MCF 10A (cell line): Measurements from ENCODE around the gene FLRT1. TPM values are rescaled to one million over a fixed set of nuclear protein-coding genes. Genes with fewer than 3 reads are reported as not detected.

Experiments
- BruUV-seq: library from RNA; stranded (reverse); fragments of 400-500 nt; replicated peaks from 2 replicates; lab custom pipeline; 2021; lab: Mats Ljungman, UMichigan
- CTCF ChIA-PET: fragments of 300-600 bp; sonication (Branson Sonifier 250); formaldehyde crosslinking; extraction: SDS; loops from one replicate; lab custom pipeline; 2021; ENCODE audit warnings: antibody characterized with exemption, inconsistent platforms; lab: Yijun Ruan, JAX
- POLR2A ChIA-PET: fragments of 300-600, 350-650 bp; sonication (Branson Sonifier 250); formaldehyde crosslinking; extraction: SDS; loops from one replicate; lab custom pipeline; 2020; ENCODE audit warnings: antibody characterized with exemption, inconsistent platforms; lab: Yijun Ruan, JAX
- DNase-seq: peaks from one replicate; pipeline ENCODE4 v3.0.0-alpha.2; 2018; ENCODE audit not compliant: unreplicated experiment
- H3K27ac Mint-ChIP-seq: one replicate; pipeline ENCODE4 v1.8.0; 2022; ENCODE audit warnings: mild to moderate bottlenecking, low read depth, mixed read lengths; ENCODE audit not compliant: unreplicated experiment
- H3K27me3 Mint-ChIP-seq: one replicate; pipeline ENCODE4 v1.8.0; 2022; ENCODE audit warnings: mixed read lengths; ENCODE audit not compliant: insufficient read depth, unreplicated experiment
- H3K36me3 Mint-ChIP-seq: one replicate; pipeline ENCODE4 v1.8.0; 2022; ENCODE audit warnings: mild to moderate bottlenecking, moderate library complexity, mixed read lengths; ENCODE audit not compliant: insufficient read depth, unreplicated experiment
- H3K4me1 Mint-ChIP-seq: one replicate; pipeline ENCODE4 v1.8.0; 2022; ENCODE audit warnings: mixed read lengths; ENCODE audit not compliant: insufficient read depth, unreplicated experiment
- H3K4me3 Mint-ChIP-seq: one replicate; pipeline ENCODE4 v1.8.0; 2022; ENCODE audit warnings: mild to moderate bottlenecking, moderate library complexity, mixed read lengths; ENCODE audit not compliant: unreplicated experiment
- H3K9me3 Mint-ChIP-seq: one replicate; pipeline ENCODE4 v1.8.0; 2022; ENCODE audit warnings: mixed read lengths; ENCODE audit not compliant: unreplicated experiment
- intact Hi-C: fragments of 100-400 bp; cut with micrococcal nuclease; formaldehyde crosslinking; loops from 2 replicates; pipeline ENCODE4 v1.14.1; 2022
- total RNA-seq: library from RNA; stranded (reverse); gene quantifications from 2 replicates; pipeline ENCODE4 v1.2.3, GENCODE V29; 2022
- TF ChIP-seq, protein P1 (sequence below): fragments of 200-600 bp; IDR thresholded peaks from one replicate; pipeline ENCODE4 v1.8.0; 2022; ENCODE audit warnings: antibody characterized with exemption, mild to moderate bottlenecking; ENCODE audit not compliant: unreplicated experiment

FLRT1 gene
- total RNA-seq, 1 experiment from 2014 or later: 2.7 TPM

GRCh38 chr11:64023712-64024710, 11.7 kb upstream of the FLRT1 start:
- Mint-ChIP-seq H3K9me3 (no peaks in the 10 kb centered on the region), H3K4me1 (no peaks in the 10 kb centered on the region), H3K27ac (no peak overlapping the region), H3K27me3 (peaks cover 15% of the 10 kb centered on the region), H3K4me3 (no peak overlapping the region), H3K36me3 (no peaks in the 10 kb centered on the region)
- TF ChIP-seq, protein P1, sequence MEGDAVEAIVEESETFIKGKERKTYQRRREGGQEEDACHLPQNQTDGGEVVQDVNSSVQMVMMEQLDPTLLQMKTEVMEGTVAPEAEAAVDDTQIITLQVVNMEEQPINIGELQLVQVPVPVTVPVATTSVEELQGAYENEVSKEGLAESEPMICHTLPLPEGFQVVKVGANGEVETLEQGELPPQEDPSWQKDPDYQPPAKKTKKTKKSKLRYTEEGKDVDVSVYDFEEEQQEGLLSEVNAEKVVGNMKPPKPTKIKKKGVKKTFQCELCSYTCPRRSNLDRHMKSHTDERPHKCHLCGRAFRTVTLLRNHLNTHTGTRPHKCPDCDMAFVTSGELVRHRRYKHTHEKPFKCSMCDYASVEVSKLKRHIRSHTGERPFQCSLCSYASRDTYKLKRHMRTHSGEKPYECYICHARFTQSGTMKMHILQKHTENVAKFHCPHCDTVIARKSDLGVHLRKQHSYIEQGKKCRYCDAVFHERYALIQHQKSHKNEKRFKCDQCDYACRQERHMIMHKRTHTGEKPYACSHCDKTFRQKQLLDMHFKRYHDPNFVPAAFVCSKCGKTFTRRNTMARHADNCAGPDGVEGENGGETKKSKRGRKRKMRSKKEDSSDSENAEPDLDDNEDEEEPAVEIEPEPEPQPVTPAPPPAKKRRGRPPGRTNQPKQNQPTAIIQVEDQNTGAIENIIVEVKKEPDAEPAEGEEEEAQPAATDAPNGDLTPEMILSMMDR: no peak
- BruUV-seq: no TSS peak
- intact Hi-C loops: no loop called here
- CTCF ChIA-PET: no interaction called here
- no peak for DNase-seq
- POLR2A ChIA-PET: interaction anchor here (0.7 kb wide), 1 partner anchor 97 kb away, joined by 3 read pairs; no protein-coding TSS in a partner anchor

DNA sequence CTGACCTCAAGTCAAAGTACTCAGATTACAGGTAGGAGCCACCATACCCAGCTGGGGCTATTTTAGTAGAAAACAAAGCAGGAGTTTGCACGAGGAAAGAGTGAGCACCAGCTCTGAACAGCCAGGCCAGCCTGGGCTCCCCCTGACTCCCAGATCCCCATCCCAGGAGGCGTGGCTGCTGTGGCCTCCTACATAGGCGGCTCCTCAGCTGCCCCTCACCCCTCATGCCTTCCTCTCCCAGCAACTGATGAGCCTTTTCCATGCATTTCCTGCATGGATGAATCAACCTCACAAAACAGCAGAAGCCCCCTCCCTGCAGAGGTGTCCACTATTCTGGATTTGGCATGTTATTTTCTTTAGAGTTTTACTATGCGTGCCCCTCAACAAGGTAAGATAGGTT, 10.5 kb upstream of the FLRT1 start:
- TF ChIP-seq, protein P1: no peak
- ChIA-PET CTCF (no interaction called here), POLR2A (interaction anchor here (0.7 kb wide), 1 partner anchor 12 kb away, joined by 3 read pairs; no protein-coding TSS in a partner anchor)
- Mint-ChIP-seq H3K9me3 (no peaks in the 10 kb centered on the region), H3K4me1 (no peaks in the 10 kb centered on the region), H3K4me3 (no peak overlapping the region), H3K27me3 (peaks cover 26% of the 10 kb centered on the region), H3K36me3 (no peaks in the 10 kb centered on the region), H3K27ac (no peak overlapping the region)
- intact Hi-C loops: no loop called here
- BruUV-seq: no TSS peak
- DNase-seq: no peak

- BruUV-seq: no TSS peak
- no peaks in the 10 kb centered on the region for H3K9me3 Mint-ChIP-seq
- no peaks in the 10 kb centered on the region for H3K36me3 Mint-ChIP-seq
- CTCF ChIA-PET: interaction anchor here (0.7 kb wide), 2 partner anchors 13 to 30 kb away, joined by 4 read pairs; no protein-coding TSS in a partner anchor
- POLR2A ChIA-PET: interaction anchor here (0.6 kb wide), 1 partner anchor 31 kb away, joined by 4 read pairs; no protein-coding TSS in a partner anchor
- TF ChIP-seq, protein P1: no peak
- H3K4me3 Mint-ChIP-seq: no peak overlapping the region
- DNase-seq: no peak
- intact Hi-C loops: no loop called here
- peaks cover 26% of the 10 kb centered on the region for H3K27me3 Mint-ChIP-seq
- H3K4me1 Mint-ChIP-seq: no peaks in the 10 kb centered on the region
- H3K27ac Mint-ChIP-seq: no peak overlapping the region
Measured at GRCh38 chr11:64026575-64027205, 9.0 kb upstream of the FLRT1 start.
